ENCODE results near the gene SLC7A6OS. TPM values are rescaled to one million over a fixed set of nuclear protein-coding genes. Genes with fewer than 3 reads are reported as not detected.

SLC7A6OS gene
- total and polyA plus RNA-seq, 4 experiments from 2014 or later = 22.4 to 55.8 (median 38.6) TPM

DNA sequence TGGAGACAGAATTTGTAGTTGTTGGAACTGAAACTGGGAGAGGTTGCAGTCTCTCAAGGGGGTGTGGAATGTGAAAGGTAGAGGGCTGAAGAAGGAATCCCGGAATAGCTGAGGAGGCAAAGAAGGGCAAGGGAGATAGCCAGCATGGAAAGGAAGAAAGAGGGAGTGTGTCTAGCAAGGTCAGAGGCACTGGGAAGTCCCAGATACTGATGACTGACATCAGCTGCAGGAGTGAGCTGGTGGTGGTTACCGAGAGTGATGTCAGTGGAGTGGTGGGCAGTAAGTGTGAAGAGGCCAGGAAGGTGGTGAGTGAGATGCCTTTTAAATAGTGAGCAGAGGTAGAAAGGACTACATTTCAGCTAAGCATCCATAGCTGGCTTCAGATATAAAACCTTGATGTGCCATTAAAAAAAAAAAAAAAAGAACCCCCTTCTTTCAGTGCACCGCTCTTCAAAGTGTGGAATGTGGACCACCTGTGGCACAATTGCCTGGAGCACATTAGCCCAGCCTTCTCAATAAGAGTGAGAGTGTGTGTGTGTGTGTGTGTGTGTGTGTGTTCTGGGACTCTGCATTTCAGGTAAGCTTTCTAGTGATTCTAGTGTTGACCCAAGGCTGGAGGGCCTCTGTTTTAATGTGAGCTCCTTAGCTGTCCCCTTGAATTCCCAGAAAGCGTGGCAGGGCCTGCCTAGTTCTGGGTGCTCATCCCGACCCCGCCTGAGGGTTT, 8.6 kb upstream of the SLC7A6OS start:
- H3K4me1 ChIP-seq (ENCODE audit: insufficient read depth, low read length) = no peaks in the 10 kb centered on the region
- H3K27ac ChIP-seq (ENCODE audit: low read depth, low read length) = no peak overlapping the region
- Mint-ChIP-seq H3K36me3 (peaks cover 35 to 49% of the 10 kb centered on the region in 2 donors), H3K4me3 (no peak overlapping the region), H3K9me3 (no peaks in the 10 kb centered on the region), H3K27ac (peak overlapping the region in 5 of 7 donors; percentile 21 to 87 (median 65)), H3K4me1 (peaks cover 14 to 24% (median 19%) of the 10 kb centered on the region in 4 donors), H3K27me3 (no peaks in the 10 kb centered on the region)
- peaks cover 25% of the 10 kb centered on the region for H3K36me3 ChIP-seq (ENCODE audit: insufficient read depth, low read length)
- no peak for DNase-seq
- intact Hi-C loops (cut with micrococcal nuclease) = no loop called here
- ChIA-PET CTCF (ENCODE audit: partially characterized antibody) (interaction anchor here (0.7 to 18.1 kb wide), 3 partner anchors 9 to 59 kb away, joined by 3 to 575 read pairs (median 31); partner anchors contain the start of genes PRMT7, SLC7A6 and SLC7A6OS), POLR2A (ENCODE audit: partially characterized antibody) (interaction anchor here (1.1 kb wide), 1 partner anchor 9 kb away, joined by 3 read pairs; the partner anchor contains the start of genes PRMT7 and SLC7A6OS)
- H3K4me3 ChIP-seq (ENCODE audit: low read length in 2 of 2) = no peak overlapping the region
- H3K27me3 ChIP-seq (ENCODE audit: insufficient read depth, low read length) = no peaks in the 10 kb centered on the region
- H3K9me3 ChIP-seq (ENCODE audit: control insufficient read depth in 1 of 2, low read length in 2 of 2) = no peaks in the 10 kb centered on the region

DNA sequence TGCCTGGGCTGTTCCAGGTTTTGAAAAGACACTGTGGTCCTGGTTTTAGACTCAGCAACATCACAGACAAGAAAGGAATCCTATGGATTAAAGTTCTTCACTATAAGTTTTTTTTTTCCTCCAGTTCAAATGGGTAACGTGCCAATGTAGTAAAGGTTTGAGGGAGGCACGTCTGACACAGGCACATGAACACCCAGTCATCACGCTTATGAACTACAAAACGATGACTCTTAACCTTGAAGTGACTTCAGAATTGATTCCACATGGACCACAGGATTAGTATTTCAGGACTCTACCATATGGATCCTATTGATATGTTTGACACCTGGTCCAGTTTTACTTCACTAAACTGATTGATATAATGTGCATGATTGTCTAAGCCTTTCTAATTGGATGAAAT, 2.4 kb upstream of the SLC7A6OS start:
- no peaks in the 10 kb centered on the region for H3K27me3 ChIP-seq (ENCODE audit: insufficient read depth, low read length)
- intact Hi-C loops (cut with micrococcal nuclease) = no loop called here
- DNase-seq = no peak
- no peak overlapping the region for H3K27ac ChIP-seq (ENCODE audit: low read depth, low read length)
- POLR2A ChIA-PET (ENCODE audit: partially characterized antibody) = interaction anchor here (1.0 kb wide), 1 partner anchor 49 kb away, joined by 4 read pairs; the partner anchor contains the start of gene SLC7A6
- peaks cover 26 to 46% of the 10 kb centered on the region in 2 donors for H3K36me3 Mint-ChIP-seq
- no peaks in the 10 kb centered on the region for H3K27me3 Mint-ChIP-seq
- CTCF ChIA-PET (ENCODE audit: partially characterized antibody) = interaction anchor here (1.3 to 2.9 kb wide), 2 partner anchors 50 to 52 kb away, joined by 5 to 8 read pairs; no protein-coding TSS in a partner anchor
- H3K9me3 ChIP-seq (ENCODE audit: control insufficient read depth in 1 of 2, low read length in 2 of 2) = no peaks in the 10 kb centered on the region
- peaks cover 20% of the 10 kb centered on the region for H3K36me3 ChIP-seq (ENCODE audit: insufficient read depth, low read length)
- H3K4me3 ChIP-seq (ENCODE audit: low read length in 2 of 2) = no peak overlapping the region
- H3K9me3 Mint-ChIP-seq = no peaks in the 10 kb centered on the region
- peak overlapping the region in 2 of 7 donors; percentile 1 to 42 for H3K27ac Mint-ChIP-seq
- peaks cover 44% of the 10 kb centered on the region for H3K4me1 ChIP-seq (ENCODE audit: insufficient read depth, low read length)
- H3K4me1 Mint-ChIP-seq = peaks cover 25 to 60% (median 44%) of the 10 kb centered on the region in 4 donors
- peak overlapping the region in 3 of 8 donors; percentile 10 to 42 (median 41) for H3K4me3 Mint-ChIP-seq

DNA sequence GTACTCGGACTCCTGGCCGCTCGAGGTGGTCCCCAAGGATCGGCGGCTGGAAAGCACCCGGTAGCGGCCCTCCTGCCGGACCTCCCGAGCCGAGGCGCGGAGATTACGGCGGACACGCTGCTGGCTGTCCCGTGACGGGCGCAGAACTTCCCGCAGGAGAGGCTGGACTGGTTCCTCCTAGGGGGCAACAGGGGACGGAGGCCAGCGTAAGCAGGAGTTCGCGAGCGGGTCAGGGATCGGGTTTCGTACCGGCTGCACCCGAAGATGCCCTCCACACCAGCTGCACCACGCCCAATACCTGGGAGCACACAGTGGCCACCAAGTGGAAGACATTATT, 341 bp downstream of the SLC7A6OS start:
- H3K36me3 ChIP-seq (ENCODE audit: insufficient read depth, low read length) = peaks cover 22% of the 10 kb centered on the region
- H3K4me1 Mint-ChIP-seq = peaks cover 27 to 65% (median 43%) of the 10 kb centered on the region in 4 donors

DNA sequence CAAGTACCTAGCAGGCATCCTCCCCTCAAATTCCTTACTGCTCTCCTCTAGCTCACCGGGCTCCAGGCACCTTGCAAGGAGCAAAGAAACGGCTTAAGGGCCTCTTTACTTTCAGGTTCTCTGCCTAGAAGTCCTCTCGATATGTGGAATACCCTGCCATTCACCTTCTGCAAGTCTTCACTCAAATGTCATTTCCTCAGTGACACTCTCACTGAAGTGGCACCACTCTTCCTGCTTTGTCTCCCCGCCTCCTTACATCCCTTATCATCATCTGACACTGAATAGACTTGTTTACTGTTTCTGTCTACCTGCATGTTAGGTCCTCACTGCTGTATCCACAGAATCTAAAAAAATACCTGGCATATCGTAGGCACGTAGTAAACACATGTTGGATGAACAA, 947 bp downstream of the SLC7A6OS start:
- H3K27ac ChIP-seq (ENCODE audit: low read depth, low read length) = peak overlapping the region; percentile 77
- Mint-ChIP-seq H3K4me3 (peak overlapping the region; percentile 96 to 99 (median 98)), H3K27ac (peak overlapping the region; percentile 75 to 98 (median 96)), H3K27me3 (no peaks in the 10 kb centered on the region), H3K9me3 (no peaks in the 10 kb centered on the region), H3K36me3 (peaks cover 23 to 47% of the 10 kb centered on the region in 2 donors), H3K4me1 (peaks cover 23 to 67% (median 41%) of the 10 kb centered on the region in 4 donors)
- intact Hi-C loops (cut with micrococcal nuclease) = loop anchor here (1.0 kb wide), 3 partner anchors 25 to 64 kb away; partner anchors contain the start of genes PLA2G15 and SLC7A6
- peaks cover 57% of the 10 kb centered on the region for H3K4me1 ChIP-seq (ENCODE audit: insufficient read depth, low read length)
- H3K36me3 ChIP-seq (ENCODE audit: insufficient read depth, low read length) = peaks cover 23% of the 10 kb centered on the region
- ChIA-PET POLR2A (ENCODE audit: partially characterized antibody) (interaction anchor here (2.0 to 34.3 kb wide), 2 partner anchors 31 to 225 kb away, joined by 9 to 1508 read pairs; partner anchors contain the start of genes NFATC3 and SLC7A6), CTCF (ENCODE audit: partially characterized antibody) (interaction anchor here (1.5 to 4.1 kb wide), 2 partner anchors 19 to 47 kb away, joined by 10 to 24 read pairs; partner anchors contain the start of gene SLC7A6)
- peak overlapping the region; percentile 91 to 95 for H3K4me3 ChIP-seq (ENCODE audit: low read length in 2 of 2)
- DNase-seq = peak in 2 of 5 donors; percentile 18 to 22
- no peaks in the 10 kb centered on the region for H3K9me3 ChIP-seq (ENCODE audit: control insufficient read depth in 1 of 2, low read length in 2 of 2)
- no peaks in the 10 kb centered on the region for H3K27me3 ChIP-seq (ENCODE audit: insufficient read depth, low read length)

More for the DNA sequence above, 341 bp downstream of the SLC7A6OS start:
- CTCF ChIA-PET (ENCODE audit: partially characterized antibody) = interaction anchor here (0.8 to 4.1 kb wide), 18 partner anchors 9 to 108 kb away, joined by 3 to 84 read pairs (median 7); partner anchors contain the start of gene SLC7A6
- intact Hi-C loops (cut with micrococcal nuclease) = loop anchor here (1.0 kb wide), 3 partner anchors 26 to 65 kb away; partner anchors contain the start of genes PLA2G15 and SLC7A6
- Mint-ChIP-seq H3K27me3 (no peaks in the 10 kb centered on the region), H3K36me3 (peaks cover 21 to 45% of the 10 kb centered on the region in 2 donors), H3K4me3 (peak overlapping the region; percentile 96 to 99 (median 98)), H3K9me3 (no peaks in the 10 kb centered on the region), H3K27ac (peak overlapping the region; percentile 75 to 98 (median 96))
- H3K4me3 ChIP-seq (ENCODE audit: low read length in 2 of 2) = peak overlapping the region; percentile 91 to 95
- POLR2A ChIA-PET (ENCODE audit: partially characterized antibody) = interaction anchor here (0.6 to 34.3 kb wide), 12 partner anchors 8 to 287 kb away, joined by 3 to 1508 read pairs (median 6); partner anchors contain the start of genes DDX28, DUS2, ESRP2 and NFATC3
- no peak for DNase-seq
- H3K27ac ChIP-seq (ENCODE audit: low read depth, low read length) = peak overlapping the region; percentile 77
- H3K27me3 ChIP-seq (ENCODE audit: insufficient read depth, low read length) = no peaks in the 10 kb centered on the region
- peaks cover 57% of the 10 kb centered on the region for H3K4me1 ChIP-seq (ENCODE audit: insufficient read depth, low read length)
- no peaks in the 10 kb centered on the region for H3K9me3 ChIP-seq (ENCODE audit: control insufficient read depth in 1 of 2, low read length in 2 of 2)

DNA sequence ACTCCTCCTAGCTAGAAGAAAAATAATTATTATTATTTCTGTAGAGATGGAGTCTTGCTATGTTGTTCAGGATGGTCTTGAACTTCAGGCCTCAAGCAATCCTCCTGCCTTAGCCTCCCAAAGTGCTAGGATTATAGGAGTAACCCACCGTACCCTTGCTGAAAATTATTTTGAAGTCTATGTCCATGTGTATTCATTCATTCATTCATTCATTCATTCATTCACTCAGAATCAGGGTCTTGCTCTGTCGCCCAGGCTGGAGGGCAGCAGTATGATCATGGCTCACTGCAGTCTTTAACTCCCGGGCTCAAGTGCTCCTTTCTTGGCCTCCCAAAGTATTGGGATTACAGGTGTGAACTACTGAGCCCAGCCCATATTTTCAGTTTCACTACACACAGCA, 4.1 kb downstream of the SLC7A6OS start:
- DNase-seq = no peak
- no peak overlapping the region for H3K4me3 Mint-ChIP-seq
- H3K36me3 ChIP-seq (ENCODE audit: insufficient read depth, low read length) = peaks cover 34% of the 10 kb centered on the region
- CTCF ChIA-PET (ENCODE audit: partially characterized antibody) = interaction anchor here (1.0 to 29.4 kb wide), 2 partner anchors 37 to 43 kb away, joined by 3 to 680 read pairs; partner anchors contain the start of gene SLC7A6
- peak overlapping the region in 3 of 7 donors; percentile 18 to 55 (median 41) for H3K27ac Mint-ChIP-seq
- no peak overlapping the region for H3K27ac ChIP-seq (ENCODE audit: low read depth, low read length)
- H3K9me3 Mint-ChIP-seq = no peaks in the 10 kb centered on the region
- no peak overlapping the region for H3K4me3 ChIP-seq (ENCODE audit: low read length in 2 of 2)
- peaks cover 38% of the 10 kb centered on the region for H3K4me1 ChIP-seq (ENCODE audit: insufficient read depth, low read length)
- H3K36me3 Mint-ChIP-seq = peaks cover 33 to 62% of the 10 kb centered on the region in 2 donors
- H3K4me1 Mint-ChIP-seq = peaks cover 11 to 46% (median 37%) of the 10 kb centered on the region in 4 donors
- no peaks in the 10 kb centered on the region for H3K27me3 Mint-ChIP-seq
- no peaks in the 10 kb centered on the region for H3K27me3 ChIP-seq (ENCODE audit: insufficient read depth, low read length)
- intact Hi-C loops (cut with micrococcal nuclease) = no loop called here
- POLR2A ChIA-PET (ENCODE audit: partially characterized antibody) = interaction anchor here (34.3 kb wide), 1 partner anchor 27 kb away, joined by 1508 read pairs; the partner anchor contains the start of gene SLC7A6
- no peaks in the 10 kb centered on the region for H3K9me3 ChIP-seq (ENCODE audit: control insufficient read depth in 1 of 2, low read length in 2 of 2)

DNA sequence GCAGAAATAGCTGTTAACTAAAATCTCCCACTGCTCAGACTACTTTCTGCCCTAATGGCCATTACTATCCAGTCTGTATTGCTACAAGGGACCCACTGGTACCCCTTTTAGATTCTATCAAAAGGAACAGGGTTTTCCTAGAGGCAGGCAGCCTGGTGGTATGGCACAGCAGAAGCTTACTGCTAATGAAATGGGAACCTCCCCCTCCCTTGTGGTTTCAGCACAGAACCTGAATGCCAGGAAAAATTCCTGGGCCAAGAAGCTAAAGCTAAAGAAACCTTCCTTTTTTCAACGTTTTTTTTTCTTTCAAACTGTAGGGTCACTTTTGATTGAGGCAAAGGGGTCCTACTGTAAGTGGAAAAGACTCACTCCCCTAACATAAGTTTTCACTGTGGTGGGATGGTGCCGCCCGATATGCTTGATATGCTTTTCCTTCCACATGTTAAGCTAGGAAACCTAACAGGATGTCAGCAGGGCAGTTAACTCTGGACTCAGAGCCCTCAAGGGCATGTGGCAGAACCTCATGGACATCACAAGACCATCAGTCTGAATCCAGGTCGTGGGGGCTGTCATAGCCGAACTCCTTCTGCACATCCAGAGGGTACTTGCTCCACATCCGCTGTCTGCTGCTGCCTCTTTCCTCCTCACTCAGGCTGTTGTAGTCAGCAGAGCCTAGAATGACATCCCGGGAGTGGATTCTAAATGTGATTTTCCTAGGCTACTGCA, 9.8 kb downstream of the SLC7A6OS start:
- CTCF ChIA-PET (ENCODE audit: partially characterized antibody) = interaction anchor here (1.1 to 29.4 kb wide), 5 partner anchors 10 to 31 kb away, joined by 4 to 680 read pairs (median 10); partner anchors contain the start of genes PRMT7, SLC7A6 and SLC7A6OS
- intact Hi-C loops (cut with micrococcal nuclease) = no loop called here
- H3K4me1 Mint-ChIP-seq = peaks cover 9 to 41% (median 16%) of the 10 kb centered on the region in 4 donors
- Histone ChIP-seq H3K4me3 (ENCODE audit: low read length in 2 of 2) (no peak overlapping the region), H3K4me1 (ENCODE audit: insufficient read depth, low read length) (peaks cover 2% of the 10 kb centered on the region), H3K27me3 (ENCODE audit: insufficient read depth, low read length) (no peaks in the 10 kb centered on the region), H3K27ac (ENCODE audit: low read depth, low read length) (no peak overlapping the region), H3K36me3 (ENCODE audit: insufficient read depth, low read length) (peaks cover 75% of the 10 kb centered on the region), H3K9me3 (ENCODE audit: control insufficient read depth in 1 of 2, low read length in 2 of 2) (no peaks in the 10 kb centered on the region)
- H3K36me3 Mint-ChIP-seq = peaks cover 69 to 88% of the 10 kb centered on the region in 2 donors
- H3K27me3 Mint-ChIP-seq = no peaks in the 10 kb centered on the region
- no peak for DNase-seq
- H3K27ac Mint-ChIP-seq = peak overlapping the region in 6 of 7 donors; percentile 35 to 62 (median 49)
- no peaks in the 10 kb centered on the region for H3K9me3 Mint-ChIP-seq
- no peak overlapping the region for H3K4me3 Mint-ChIP-seq
- POLR2A ChIA-PET (ENCODE audit: partially characterized antibody) = interaction anchor here (34.3 to 44.5 kb wide), 2 partner anchors 5 to 22 kb away, joined by 1508 read pairs; partner anchors contain the start of genes PRMT7, SLC7A6 and SLC7A6OS

Data from CD4-positive, alpha-beta memory T cell (primary cell).